Mononuclear cell (primary cell): ENCODE measurements around the gene GNRH2. TPM values are rescaled to one million over a fixed set of nuclear protein-coding genes. Genes with fewer than 3 reads are reported as not detected.

Source experiments
- total RNA-seq: library from RNA; depleted of rRNA; stranded (reverse); fragments of >200 nt; gene quantifications from one replicate; pipeline ENCODE4 v1.2.3, GENCODE V29; 2012

GNRH2 gene
- total RNA-seq, 1 donor: 0.52 TPM

Other genes with a start within 250 kb of the GNRH2 start
- gene CPXM1, start 243.0 kb upstream of the GNRH2 start, total RNA-seq: 0.10 TPM
- gene C20orf141, start 228.6 kb upstream of the GNRH2 start, total RNA-seq: not detected
- gene TMEM239, start 227.3 kb upstream of the GNRH2 start, total RNA-seq: not detected
- gene PCED1A, start 203.0 kb upstream of the GNRH2 start, total RNA-seq: 30.0 TPM
- 16.6 TPM for gene VPS16, start 202.9 kb upstream of the GNRH2 start, total RNA-seq
- gene PTPRA, start 170.1 kb upstream of the GNRH2 start, total RNA-seq: 148 TPM
- gene MRPS26, start 2.4 kb downstream of the GNRH2 start, total RNA-seq: 11.0 TPM
- gene OXT, start 28.0 kb downstream of the GNRH2 start, total RNA-seq: not detected
- not detected for gene AVP, start 41.1 kb downstream of the GNRH2 start, total RNA-seq
- gene FASTKD5, start 116.2 kb downstream of the GNRH2 start, total RNA-seq: 59.0 TPM
- 7.8 TPM for gene UBOX5, start 116.2 kb downstream of the GNRH2 start, total RNA-seq
- gene LZTS3, start 129.9 kb downstream of the GNRH2 start, total RNA-seq: 17.6 TPM
- 22.1 TPM for gene DDRGK1, start 161.1 kb downstream of the GNRH2 start, total RNA-seq
- gene ITPA, start 165.9 kb downstream of the GNRH2 start, total RNA-seq: 10.8 TPM
- gene SLC4A11, start 195.6 kb downstream of the GNRH2 start, total RNA-seq: 0.21 TPM